ENCODE results near the gene POLR3A. TPM values are rescaled to one million over a fixed set of nuclear protein-coding genes. Genes with fewer than 3 reads are reported as not detected.
"Not testable (repeated sequence)": the region's sequence is repeated elsewhere in the genome, so short reads cannot be mapped to it uniquely, and the experiment has no call there.

Gene POLR3A
- polyA plus RNA-seq, 1 donor (not counting 4 experiments of a cell fraction or from before 2014, with no cell fraction given): 15.5 TPM

GRCh38 chr10:78071140-78071856 lies 42.0 kb upstream of the POLR3A start:
- no peaks in the 10 kb centered on the region for H4K20me1 ChIP-seq (ENCODE audit: control insufficient read depth, extremely low read depth, insufficient read depth, low read length)
- H3K4me2 ChIP-seq (ENCODE audit: control insufficient read depth, extremely low read depth, insufficient read depth, low read depth, low read length): no peak overlapping the region
- DNase-seq (ENCODE audit: low read depth, low spot score) (no peak), FAIRE-seq (no peak)
- H3K4me1 ChIP-seq (ENCODE audit: control insufficient read depth, extremely low read depth, insufficient read depth, low read length): no peaks in the 10 kb centered on the region
- H3K27me3 ChIP-seq (ENCODE audit: control insufficient read depth, extremely low read depth, insufficient read depth, low read length): no peaks in the 10 kb centered on the region
- TF ChIP-seq CTCF (optimal IDR thresholded peaks at IDR 0.05 in 1 of 3, IDR thresholded peaks at IDR 0.05 in 1 of 3, conservative IDR thresholded peaks at IDR 0.05 in 1 of 3; ENCODE audit: extremely low read depth in 1 of 3, insufficient read depth in 2 of 3, low read length in 3 of 3) (no peak), EZH2 (IDR thresholded peaks at IDR 0.05; ENCODE audit: low read length) (no peak)
- no peaks in the 10 kb centered on the region for H3K79me2 ChIP-seq (ENCODE audit: control insufficient read depth, insufficient read depth, low read length)
- no peaks in the 10 kb centered on the region for H3K36me3 ChIP-seq (ENCODE audit: control insufficient read depth in 2 of 2, extremely low read depth in 1 of 2, insufficient read depth in 2 of 2, low read length in 2 of 2)
- no peak overlapping the region for H2AFZ ChIP-seq (ENCODE audit: control insufficient read depth, low read length)
- no peak overlapping the region for H3K27ac ChIP-seq (ENCODE audit: control insufficient read depth, insufficient read depth, low read length)
- no peak overlapping the region for H3K4me3 ChIP-seq (ENCODE audit: control insufficient read depth in 2 of 3, extremely low read depth in 1 of 3, insufficient read depth in 2 of 3, low read depth in 1 of 3, low read length in 3 of 3)
- no peaks in the 10 kb centered on the region for H3K9me1 ChIP-seq (ENCODE audit: control insufficient read depth, extremely low read depth, insufficient read depth, low read length)
- H3K9me3 ChIP-seq (ENCODE audit: control insufficient read depth, low read depth, low read length): no peaks in the 10 kb centered on the region
- H3K9ac ChIP-seq (ENCODE audit: control insufficient read depth, extremely low read depth, insufficient read depth, low read length): no peak overlapping the region
- dilution Hi-C loops (cut with MboI; ENCODE audit: extremely low pct_ligation_motif_present, low sequenced_read_pairs): no loop called here

DNA sequence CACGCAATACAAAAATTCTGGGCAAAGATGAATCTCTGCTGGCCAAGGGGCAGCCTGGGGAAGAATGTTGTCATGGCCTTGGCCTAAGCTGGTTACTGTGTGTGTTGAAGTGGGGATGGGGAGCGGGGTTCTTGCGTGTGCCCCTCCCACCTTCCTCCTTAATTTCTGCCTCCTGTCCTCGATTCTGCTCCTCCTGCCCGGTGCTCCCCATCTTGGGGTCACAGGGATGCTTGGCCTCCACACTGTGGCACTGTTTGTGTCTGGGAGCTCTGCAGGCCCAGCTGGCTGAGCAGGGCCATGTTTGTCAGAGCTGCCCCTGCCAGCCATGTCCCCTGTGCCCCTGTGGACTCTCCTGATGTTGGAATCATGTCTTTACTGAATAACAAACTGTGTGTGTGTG lies 41.4 kb upstream of the POLR3A start:
- Histone ChIP-seq H4K20me1 (ENCODE audit: control insufficient read depth, extremely low read depth, insufficient read depth, low read length) (no peaks in the 10 kb centered on the region), H3K4me2 (ENCODE audit: control insufficient read depth, extremely low read depth, insufficient read depth, low read depth, low read length) (no peak overlapping the region), H3K9me3 (ENCODE audit: control insufficient read depth, low read depth, low read length) (no peaks in the 10 kb centered on the region), H3K4me1 (ENCODE audit: control insufficient read depth, extremely low read depth, insufficient read depth, low read length) (no peaks in the 10 kb centered on the region), H3K4me3 (ENCODE audit: control insufficient read depth in 2 of 3, extremely low read depth in 1 of 3, insufficient read depth in 2 of 3, low read depth in 1 of 3, low read length in 3 of 3) (no peak overlapping the region), H2AFZ (ENCODE audit: control insufficient read depth, low read length) (no peak overlapping the region), H3K9me1 (ENCODE audit: control insufficient read depth, extremely low read depth, insufficient read depth, low read length) (no peaks in the 10 kb centered on the region), H3K36me3 (ENCODE audit: control insufficient read depth in 2 of 2, extremely low read depth in 1 of 2, insufficient read depth in 2 of 2, low read length in 2 of 2) (no peaks in the 10 kb centered on the region), H3K27ac (ENCODE audit: control insufficient read depth, insufficient read depth, low read length) (no peak overlapping the region), H3K9ac (ENCODE audit: control insufficient read depth, extremely low read depth, insufficient read depth, low read length) (no peak overlapping the region), H3K79me2 (ENCODE audit: control insufficient read depth, insufficient read depth, low read length) (no peaks in the 10 kb centered on the region), H3K27me3 (ENCODE audit: control insufficient read depth, extremely low read depth, insufficient read depth, low read length) (no peaks in the 10 kb centered on the region)
- DNase-seq (ENCODE audit: low read depth, low spot score) (no peak), FAIRE-seq (no peak)
- no peak for TF ChIP-seq CTCF (optimal IDR thresholded peaks at IDR 0.05 in 1 of 3, IDR thresholded peaks at IDR 0.05 in 1 of 3, conservative IDR thresholded peaks at IDR 0.05 in 1 of 3; ENCODE audit: extremely low read depth in 1 of 3, insufficient read depth in 2 of 3, low read length in 3 of 3)
- dilution Hi-C loops (cut with MboI; ENCODE audit: extremely low pct_ligation_motif_present, low sequenced_read_pairs): no loop called here

DNA sequence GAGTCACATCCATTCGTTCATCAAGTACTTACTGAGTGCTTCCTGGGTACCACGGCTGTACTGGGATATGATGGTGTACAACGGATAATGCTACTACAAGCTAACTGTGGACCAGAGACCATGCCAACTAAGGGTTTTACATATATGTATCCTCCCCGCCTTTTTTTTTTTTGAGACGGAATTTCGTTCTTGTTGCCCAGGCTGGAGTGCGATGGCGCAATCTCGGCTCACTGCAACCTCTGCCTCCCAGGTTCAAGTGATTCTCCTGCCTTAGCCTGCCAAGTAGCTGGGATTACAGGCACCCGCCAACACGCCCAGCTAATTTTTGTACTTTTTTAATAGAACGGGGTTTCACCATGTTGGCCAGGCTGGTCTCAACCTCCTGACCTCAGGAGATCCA lies 40.7 kb upstream of the POLR3A start:
- H3K9ac ChIP-seq (ENCODE audit: control insufficient read depth, extremely low read depth, insufficient read depth, low read length); H3K79me2 ChIP-seq (ENCODE audit: control insufficient read depth, insufficient read depth, low read length); dilution Hi-C loops (cut with MboI; ENCODE audit: extremely low pct_ligation_motif_present, low sequenced_read_pairs); H4K20me1 ChIP-seq (ENCODE audit: control insufficient read depth, extremely low read depth, insufficient read depth, low read length); FAIRE-seq; H3K4me3 ChIP-seq (ENCODE audit: control insufficient read depth in 2 of 3, extremely low read depth in 1 of 3, insufficient read depth in 2 of 3, low read depth in 1 of 3, low read length in 3 of 3); H3K27ac ChIP-seq (ENCODE audit: control insufficient read depth, insufficient read depth, low read length); H2AFZ ChIP-seq (ENCODE audit: control insufficient read depth, low read length); H3K4me1 ChIP-seq (ENCODE audit: control insufficient read depth, extremely low read depth, insufficient read depth, low read length); H3K4me2 ChIP-seq (ENCODE audit: control insufficient read depth, extremely low read depth, insufficient read depth, low read depth, low read length); H3K9me3 ChIP-seq (ENCODE audit: control insufficient read depth, low read depth, low read length); H3K36me3 ChIP-seq (ENCODE audit: control insufficient read depth in 2 of 2, extremely low read depth in 1 of 2, insufficient read depth in 2 of 2, low read length in 2 of 2); DNase-seq (ENCODE audit: low read depth, low spot score); H3K27me3 ChIP-seq (ENCODE audit: control insufficient read depth, extremely low read depth, insufficient read depth, low read length); H3K9me1 ChIP-seq (ENCODE audit: control insufficient read depth, extremely low read depth, insufficient read depth, low read length): not testable (repeated sequence)

Data from keratinocyte (primary cell).